Right atrium auricular region (tissue), 2 donors: Measurements from ENCODE around the gene BBX. TPM values are rescaled to one million over a fixed set of nuclear protein-coding genes. Genes with fewer than 3 reads are reported as not detected.

Experiments used
- DNase-seq: peaks from one replicate; pipeline ENCODE4 v3.0.0-alpha.2; 2019; ENCODE audit warnings: low spot score
- H3K27ac ChIP-seq, 2 donors: fragments of 200-600 bp; sonication (generic); 1 replicate in 1 of 2; 2 replicates in 1 of 2; pipeline ENCODE4 v1.5.1; 2016 to 2019
- H3K27me3 ChIP-seq, 2 donors: fragments of 200-600 bp; sonication (generic); one replicate each; pipeline versions ENCODE4 v1.5.1 to v1.6.0; 2017 to 2019
- H3K36me3 ChIP-seq: fragments of 200-600 bp; sonication (generic); one replicate; pipeline ENCODE4 v1.5.1; 2016
- H3K4me1 ChIP-seq, 2 donors: fragments of 200-600 bp; sonication (generic); one replicate each; pipeline versions ENCODE4 v1.5.1 to v1.6.0; 2017 to 2019
- H3K4me3 ChIP-seq, 2 donors: fragments of 200-600 bp; sonication (generic); 1 replicate in 1 of 2; 2 replicates in 1 of 2; pipeline ENCODE4 v1.5.1; 2017 to 2019; ENCODE audit warnings: mild to moderate bottlenecking in 1 of 2, moderate library complexity in 1 of 2
- H3K9me3 ChIP-seq, 2 donors: fragments of 200-600 bp; sonication (generic); one replicate each; pipeline ENCODE4 v1.5.1; 2019
- CTCF ChIP-seq, 2 donors: fragments of 200-600 bp; sonication (generic); IDR thresholded peaks; one replicate each; pipeline ENCODE4 v1.5.1; 2019; ENCODE audit warnings: antibody characterized with exemption in 2 of 2
- total RNA-seq, 2 donors: library from RNA; depleted of rRNA; stranded (reverse); fragments of >200 nt; gene quantifications; one replicate each; pipeline ENCODE4 v1.1.0, GENCODE V29; 2016

BBX gene
- total RNA-seq, 2 donors from 2014 or later: 33.8 to 57.2 TPM

GRCh38 chr3:107578091-107578490, 55.3 kb downstream of the BBX start:
- H3K4me1 ChIP-seq: no peaks in the 10 kb centered on the region
- no peak overlapping the region for H3K4me3 ChIP-seq
- H3K36me3 ChIP-seq: no peaks in the 10 kb centered on the region
- no peak for TF ChIP-seq CTCF (IDR thresholded peaks at IDR 0.05)
- DNase-seq: no peak
- H3K27ac ChIP-seq: no peak overlapping the region
- H3K9me3 ChIP-seq: no peaks in the 10 kb centered on the region
- no peaks in the 10 kb centered on the region for H3K27me3 ChIP-seq

DNA sequence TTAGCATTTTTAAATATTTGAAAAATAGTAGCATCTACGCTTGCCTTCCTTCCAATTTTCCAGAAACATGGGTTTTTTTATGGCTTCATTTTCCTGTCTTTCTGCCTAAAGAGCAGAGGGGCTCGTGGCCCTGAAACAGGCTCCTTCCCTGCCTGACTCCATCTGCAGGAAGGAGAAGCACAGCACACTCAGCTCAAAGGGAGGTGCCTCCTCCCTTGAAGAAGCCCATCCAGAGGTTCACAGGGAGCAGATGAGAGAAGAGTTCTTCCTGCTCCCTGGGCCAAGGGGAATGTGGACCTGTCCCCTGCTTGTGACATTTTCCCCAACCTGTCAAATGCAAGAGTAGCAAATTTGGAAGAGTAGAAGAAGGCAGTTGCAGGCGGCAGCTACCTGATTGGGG, 55.8 kb downstream of the BBX start:
- no peaks in the 10 kb centered on the region for H3K27me3 ChIP-seq
- H3K4me3 ChIP-seq: no peak overlapping the region
- H3K4me1 ChIP-seq: no peaks in the 10 kb centered on the region
- H3K9me3 ChIP-seq: no peaks in the 10 kb centered on the region
- no peak for TF ChIP-seq CTCF (IDR thresholded peaks at IDR 0.05)
- DNase-seq: no peak
- H3K27ac ChIP-seq: no peak overlapping the region
- H3K36me3 ChIP-seq: no peaks in the 10 kb centered on the region

- no peak for TF ChIP-seq CTCF (IDR thresholded peaks at IDR 0.05)
- Histone ChIP-seq H3K27me3 (no peaks in the 10 kb centered on the region), H3K9me3 (no peaks in the 10 kb centered on the region), H3K4me1 (no peaks in the 10 kb centered on the region), H3K27ac (no peak overlapping the region), H3K36me3 (no peaks in the 10 kb centered on the region), H3K4me3 (no peak overlapping the region)
- DNase-seq: no peak
Measured at GRCh38 chr3:107579371-107579770, 56.6 kb downstream of the BBX start.

DNA sequence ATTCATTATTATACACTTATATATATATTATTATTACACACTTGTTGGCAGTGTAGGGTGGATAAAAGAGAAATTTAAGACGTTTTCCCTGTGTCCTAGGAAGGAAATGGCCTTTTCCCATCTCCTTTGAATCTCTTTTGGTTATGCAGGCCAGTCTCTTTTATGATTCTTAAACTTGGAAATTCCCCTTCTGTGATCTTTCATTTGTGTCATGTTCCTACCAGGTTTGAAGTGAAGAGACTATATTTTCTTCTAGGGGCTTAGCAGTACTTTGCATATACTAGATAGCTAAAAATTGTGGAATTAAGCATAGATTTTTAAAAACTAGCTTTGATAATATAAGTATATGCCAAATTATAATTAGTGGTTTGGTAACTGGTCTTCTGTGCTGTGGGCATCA, 58.5 kb downstream of the BBX start:
- H3K36me3 ChIP-seq: no peaks in the 10 kb centered on the region
- no peaks in the 10 kb centered on the region for H3K27me3 ChIP-seq
- TF ChIP-seq CTCF (IDR thresholded peaks at IDR 0.05): no peak
- H3K9me3 ChIP-seq: no peaks in the 10 kb centered on the region
- DNase-seq: no peak
- no peak overlapping the region for H3K27ac ChIP-seq
- H3K4me1 ChIP-seq: no peaks in the 10 kb centered on the region
- H3K4me3 ChIP-seq: no peak overlapping the region

DNA sequence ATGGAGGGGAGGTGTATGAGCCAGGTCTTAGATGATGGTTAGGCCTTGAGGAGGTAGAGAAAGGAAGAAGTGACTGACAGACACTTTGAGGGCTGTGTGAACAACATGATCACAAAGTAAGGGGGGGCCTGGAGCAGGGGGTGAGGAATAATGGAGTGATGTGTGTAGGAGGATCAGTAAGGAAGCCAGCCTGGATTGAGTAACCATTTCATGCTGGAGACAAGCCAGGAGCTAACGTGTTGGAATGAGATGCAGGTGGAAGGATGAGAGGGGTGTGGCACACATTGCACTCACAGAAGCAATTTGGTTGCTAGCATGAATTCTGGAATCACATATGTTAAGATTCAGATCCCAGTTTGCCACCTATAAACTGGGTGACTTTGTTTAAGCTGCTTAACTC, 65.5 kb downstream of the BBX start:
- no peaks in the 10 kb centered on the region for H3K4me1 ChIP-seq
- no peaks in the 10 kb centered on the region for H3K9me3 ChIP-seq
- no peak for TF ChIP-seq CTCF (IDR thresholded peaks at IDR 0.05)
- no peaks in the 10 kb centered on the region for H3K36me3 ChIP-seq
- H3K27ac ChIP-seq: no peak overlapping the region
- H3K27me3 ChIP-seq: no peaks in the 10 kb centered on the region
- DNase-seq: no peak
- H3K4me3 ChIP-seq: no peak overlapping the region

DNA sequence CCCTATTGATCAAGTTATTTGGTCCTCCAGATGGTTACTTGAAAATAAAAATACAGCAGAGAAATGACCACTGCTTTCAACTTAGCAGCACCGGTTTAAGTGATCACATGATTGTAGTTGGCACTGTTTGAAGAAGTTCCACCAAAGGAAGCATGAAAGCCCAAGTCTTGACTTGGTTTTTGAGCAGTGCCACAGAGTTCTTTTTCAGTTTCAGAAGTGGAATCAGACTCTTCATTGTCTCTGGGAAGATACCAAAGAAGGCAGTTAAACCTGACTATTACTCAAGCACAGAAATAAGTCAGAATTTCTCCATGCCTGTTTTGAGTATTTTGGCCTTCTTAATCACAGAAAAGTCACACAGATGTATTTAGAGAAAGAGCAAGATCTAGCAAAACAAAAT, 66.7 kb downstream of the BBX start:
- Histone ChIP-seq H3K36me3 (no peaks in the 10 kb centered on the region), H3K4me3 (no peak overlapping the region), H3K9me3 (no peaks in the 10 kb centered on the region), H3K4me1 (no peaks in the 10 kb centered on the region), H3K27me3 (no peaks in the 10 kb centered on the region), H3K27ac (no peak overlapping the region)
- DNase-seq: no peak
- no peak for TF ChIP-seq CTCF (IDR thresholded peaks at IDR 0.05)
